Activated naive CD4-positive, alpha-beta T cell treated with anti-CD3 and anti-CD28 coated beads for 36 hours (primary cell): ENCODE results near the gene ABHD5. TPM values are rescaled to one million over a fixed set of nuclear protein-coding genes. Genes with fewer than 3 reads are reported as not detected.

Experiments
- CTCF ChIA-PET: fragments of 350-600 bp; sonication (Branson Sonifier 250); formaldehyde crosslinking; loops from one replicate; lab custom pipeline; 2021; ENCODE audit warnings: antibody characterized with exemption; lab: Charles Lee
- DNase-seq: peaks from one replicate; pipeline ENCODE4 v3.0.0-alpha.2; 2020
- H3K27ac Mint-ChIP-seq: one replicate; pipeline ENCODE4 v1.8.0; 2021; ENCODE audit warnings: mild to moderate bottlenecking, mixed read lengths
- H3K27me3 Mint-ChIP-seq: one replicate; pipeline ENCODE4 v1.8.0; 2021; ENCODE audit warnings: low read depth, mixed read lengths
- H3K36me3 Mint-ChIP-seq: one replicate; pipeline ENCODE4 v1.8.0; 2021; ENCODE audit warnings: low read depth, mixed read lengths
- H3K4me1 Mint-ChIP-seq: one replicate; pipeline ENCODE4 v1.8.0; 2021; ENCODE audit warnings: low read depth, mixed read lengths
- H3K4me3 Mint-ChIP-seq: one replicate; pipeline ENCODE4 v1.8.0; 2021; ENCODE audit warnings: mild to moderate bottlenecking, moderate library complexity, mixed read lengths
- H3K9me3 Mint-ChIP-seq: one replicate; pipeline ENCODE4 v1.8.0; 2021; ENCODE audit warnings: mixed read lengths
- intact Hi-C: fragments of 100-400 bp; cut with micrococcal nuclease; formaldehyde crosslinking; loops from one replicate; pipeline ENCODE4 v1.15.1; 2023
- total RNA-seq, 2 experiments: library from RNA; stranded (reverse); gene quantifications; one replicate each; pipeline ENCODE4 v1.2.3, GENCODE V29; 2021

ABHD5 gene
- total RNA-seq, 2 experiments from 2014 or later: 9.4 to 11.0 TPM

DNA sequence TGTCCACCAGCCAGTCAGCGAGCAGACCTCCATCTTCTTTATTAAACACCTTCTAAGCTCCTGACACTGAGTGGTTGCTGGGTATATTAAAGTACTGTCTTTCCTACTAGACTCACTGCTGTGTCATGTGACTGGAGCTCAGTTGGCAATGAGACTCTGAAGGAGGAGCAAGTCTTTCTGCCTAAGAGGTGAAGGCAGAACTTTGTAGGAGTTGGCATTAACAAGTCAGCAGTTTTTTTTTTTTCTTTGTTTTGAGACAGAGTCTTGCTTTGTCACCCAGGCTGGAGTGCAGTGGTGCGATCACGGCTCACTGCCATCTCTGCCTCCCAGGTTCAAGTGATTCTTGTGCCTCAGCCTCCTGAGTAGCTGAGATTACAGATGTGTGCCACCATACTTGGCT is 62.2 kb downstream of the ABHD5 start:
- DNase-seq: no peak
- Mint-ChIP-seq H3K27ac (no peak overlapping the region), H3K36me3 (no peaks in the 10 kb centered on the region), H3K9me3 (no peaks in the 10 kb centered on the region), H3K4me3 (no peak overlapping the region), H3K4me1 (peaks cover 33% of the 10 kb centered on the region), H3K27me3 (no peaks in the 10 kb centered on the region)
- intact Hi-C loops: loop anchor here (10.0 kb wide), 1 partner anchor 128 kb away; the partner anchor contains the start of gene ANO10
- CTCF ChIA-PET: interaction anchor here (0.6 kb wide), 1 partner anchor 25 kb away, joined by 5 read pairs; no protein-coding TSS in a partner anchor

GRCh38 chr3:43753741-43754715 is 63.3 kb downstream of the ABHD5 start:
- Mint-ChIP-seq H3K36me3 (no peaks in the 10 kb centered on the region), H3K27me3 (no peaks in the 10 kb centered on the region), H3K9me3 (no peaks in the 10 kb centered on the region), H3K4me1 (peaks cover 40% of the 10 kb centered on the region), H3K4me3 (no peak overlapping the region), H3K27ac (no peak overlapping the region)
- CTCF ChIA-PET: interaction anchor here (0.6 to 0.7 kb wide), 2 partner anchors 15 to 27 kb away, joined by 3 to 4 read pairs; no protein-coding TSS in a partner anchor
- no peak for DNase-seq
- intact Hi-C loops: loop anchor here (2.0 to 10.0 kb wide), 2 partner anchors 53 to 129 kb away; partner anchors contain the start of gene ANO10

- CTCF ChIA-PET: interaction anchor here (0.8 to 1.7 kb wide), 3 partner anchors 13 to 794 kb away, joined by 3 read pairs; no protein-coding TSS in a partner anchor
These were observed 64.9 kb downstream of the ABHD5 start for GRCh38 chr3:43755516-43756200.

GRCh38 chr3:43757666-43758321 is 67.1 kb downstream of the ABHD5 start:
- no peak overlapping the region for H3K27ac Mint-ChIP-seq
- CTCF ChIA-PET: no interaction called here
- H3K9me3 Mint-ChIP-seq: no peaks in the 10 kb centered on the region
- no peaks in the 10 kb centered on the region for H3K36me3 Mint-ChIP-seq
- no peaks in the 10 kb centered on the region for H3K27me3 Mint-ChIP-seq
- no peak for DNase-seq
- peaks cover 47% of the 10 kb centered on the region for H3K4me1 Mint-ChIP-seq
- intact Hi-C loops: loop anchor here (2.0 to 10.0 kb wide), 3 partner anchors 133 to 595 kb away; partner anchors contain the start of gene ANO10
- no peak overlapping the region for H3K4me3 Mint-ChIP-seq

More at GRCh38 chr3:43755516-43756200, 64.9 kb downstream of the ABHD5 start:
- Mint-ChIP-seq H3K36me3 (no peaks in the 10 kb centered on the region), H3K9me3 (no peaks in the 10 kb centered on the region), H3K27ac (peak overlapping the region; percentile 17), H3K4me1 (peaks cover 47% of the 10 kb centered on the region), H3K4me3 (no peak overlapping the region), H3K27me3 (no peaks in the 10 kb centered on the region)
- intact Hi-C loops: loop anchor here (1.0 to 10.0 kb wide), 4 partner anchors 55 to 213 kb away; partner anchors contain the start of genes ABHD5 and ANO10
- peak; percentile 59 for DNase-seq

DNA sequence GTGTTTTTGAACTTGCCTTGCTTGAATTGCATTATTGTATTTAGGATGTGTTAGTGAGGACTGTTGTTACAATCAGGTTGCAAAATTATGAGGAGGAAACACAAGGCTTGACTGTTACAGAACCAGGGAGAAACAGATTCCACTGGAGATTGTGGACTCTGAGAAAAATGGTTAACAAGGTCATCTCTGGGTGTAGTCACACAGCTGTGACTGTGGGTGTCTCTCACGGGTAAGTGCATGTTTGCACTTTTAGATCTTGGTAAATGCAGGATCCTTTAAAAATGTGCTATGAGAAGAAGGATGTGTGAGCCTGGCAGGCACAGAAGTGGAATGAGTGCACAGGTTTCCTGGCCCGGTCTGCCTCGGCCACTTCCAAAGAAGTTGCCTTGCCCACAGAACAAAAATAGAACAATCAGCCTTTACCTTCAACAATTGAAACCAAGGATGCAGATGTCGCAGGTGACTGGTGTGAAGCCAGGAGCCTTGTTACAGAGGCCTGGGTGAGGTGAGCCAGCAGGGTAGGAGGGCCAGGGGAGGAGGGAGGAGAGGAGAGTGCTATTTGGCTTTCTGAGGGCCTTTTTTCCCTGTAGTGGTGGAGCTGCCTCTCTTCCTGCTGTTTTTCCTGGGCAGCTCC is 68.0 kb downstream of the ABHD5 start:
- intact Hi-C loops: loop anchor here (2.0 to 10.0 kb wide), 3 partner anchors 134 to 596 kb away; partner anchors contain the start of gene ANO10
- DNase-seq: no peak
- Mint-ChIP-seq H3K4me1 (peaks cover 46% of the 10 kb centered on the region), H3K36me3 (no peaks in the 10 kb centered on the region), H3K4me3 (no peak overlapping the region), H3K27ac (no peak overlapping the region), H3K9me3 (no peaks in the 10 kb centered on the region), H3K27me3 (no peaks in the 10 kb centered on the region)
- CTCF ChIA-PET: interaction anchor here (1.1 to 2.6 kb wide), 2 partner anchors 10 to 223 kb away, joined by 3 to 11 read pairs; no protein-coding TSS in a partner anchor

DNA sequence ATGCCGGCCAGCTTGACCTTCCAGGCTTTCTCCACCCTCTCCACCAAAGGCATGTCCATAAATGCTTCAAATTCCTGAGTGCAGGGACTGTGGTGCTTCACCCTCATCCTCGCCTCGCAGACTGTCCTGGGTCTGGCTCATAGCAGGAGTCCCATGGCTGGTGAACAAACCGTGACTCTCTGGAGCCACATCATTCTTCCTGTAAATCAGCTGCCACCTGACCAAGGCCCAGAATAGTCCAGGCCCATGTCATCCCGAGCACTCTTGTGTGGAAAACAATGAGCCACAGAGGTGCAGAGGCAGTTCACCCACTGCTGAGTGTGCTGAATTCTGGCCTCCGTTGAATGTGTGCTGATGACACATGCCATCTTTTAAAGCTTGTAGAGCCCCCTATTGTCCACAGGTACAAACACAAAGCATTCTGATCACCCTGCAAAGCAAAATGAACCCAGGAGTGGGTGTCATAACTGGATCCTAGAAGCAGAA is 68.6 kb downstream of the ABHD5 start:
- Mint-ChIP-seq H3K27me3 (no peaks in the 10 kb centered on the region), H3K36me3 (no peaks in the 10 kb centered on the region), H3K9me3 (no peaks in the 10 kb centered on the region), H3K4me3 (no peak overlapping the region), H3K4me1 (peaks cover 46% of the 10 kb centered on the region), H3K27ac (no peak overlapping the region)
- intact Hi-C loops: loop anchor here (2.0 to 10.0 kb wide), 3 partner anchors 135 to 597 kb away; partner anchors contain the start of gene ANO10
- CTCF ChIA-PET: interaction anchor here (0.9 to 2.6 kb wide), 3 partner anchors 9 to 224 kb away, joined by 3 to 11 read pairs (median 3); no protein-coding TSS in a partner anchor
- DNase-seq: peak; percentile 17

DNA sequence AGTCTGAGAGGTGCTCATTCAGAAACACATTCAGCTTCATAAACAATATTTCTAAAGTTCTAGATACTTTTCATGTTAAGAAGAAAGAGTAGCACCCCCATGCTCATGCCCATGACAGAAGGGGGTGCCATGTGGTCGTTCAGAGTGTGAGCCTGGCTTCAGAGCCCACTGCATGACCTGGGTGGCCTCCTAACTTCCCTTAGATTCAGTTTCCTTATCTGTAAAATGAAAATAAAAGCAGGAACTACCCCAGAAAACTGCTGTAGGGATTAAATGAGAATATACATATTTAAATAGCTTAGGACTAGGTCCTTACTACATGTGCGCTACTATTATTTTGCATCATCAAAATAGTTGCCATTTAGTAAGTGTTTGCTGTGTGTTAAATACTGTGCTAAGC is 69.2 kb downstream of the ABHD5 start:
- no peak overlapping the region for H3K4me3 Mint-ChIP-seq
- intact Hi-C loops: loop anchor here (1.0 to 10.0 kb wide), 4 partner anchors 16 to 597 kb away; partner anchors contain the start of gene ANO10
- no peaks in the 10 kb centered on the region for H3K36me3 Mint-ChIP-seq
- DNase-seq: no peak
- H3K27me3 Mint-ChIP-seq: no peaks in the 10 kb centered on the region
- CTCF ChIA-PET: interaction anchor here (0.9 to 2.6 kb wide), 2 partner anchors 9 to 96 kb away, joined by 3 to 11 read pairs; no protein-coding TSS in a partner anchor
- H3K9me3 Mint-ChIP-seq: no peaks in the 10 kb centered on the region
- H3K27ac Mint-ChIP-seq: no peak overlapping the region
- peaks cover 41% of the 10 kb centered on the region for H3K4me1 Mint-ChIP-seq

GRCh38 chr3:43760938-43761337 is 70.2 kb downstream of the ABHD5 start:
- H3K27ac Mint-ChIP-seq: no peak overlapping the region
- no peaks in the 10 kb centered on the region for H3K36me3 Mint-ChIP-seq
- no peaks in the 10 kb centered on the region for H3K9me3 Mint-ChIP-seq
- intact Hi-C loops: loop anchor here (1.0 kb wide), 1 partner anchor 17 kb away; no protein-coding TSS in a partner anchor
- DNase-seq: no peak
- CTCF ChIA-PET: interaction anchor here (2.6 kb wide), 1 partner anchor 8 kb away, joined by 11 read pairs; no protein-coding TSS in a partner anchor
- H3K4me3 Mint-ChIP-seq: no peak overlapping the region
- H3K4me1 Mint-ChIP-seq: peaks cover 31% of the 10 kb centered on the region
- H3K27me3 Mint-ChIP-seq: no peaks in the 10 kb centered on the region

GRCh38 chr3:43762451-43762850 is 71.7 kb downstream of the ABHD5 start:
- no peak for DNase-seq
- H3K4me1 Mint-ChIP-seq: peaks cover 19% of the 10 kb centered on the region
- no peaks in the 10 kb centered on the region for H3K9me3 Mint-ChIP-seq
- no peaks in the 10 kb centered on the region for H3K36me3 Mint-ChIP-seq
- H3K4me3 Mint-ChIP-seq: no peak overlapping the region
- H3K27me3 Mint-ChIP-seq: no peaks in the 10 kb centered on the region
- CTCF ChIA-PET: no interaction called here
- intact Hi-C loops: no loop called here
- H3K27ac Mint-ChIP-seq: no peak overlapping the region

DNA sequence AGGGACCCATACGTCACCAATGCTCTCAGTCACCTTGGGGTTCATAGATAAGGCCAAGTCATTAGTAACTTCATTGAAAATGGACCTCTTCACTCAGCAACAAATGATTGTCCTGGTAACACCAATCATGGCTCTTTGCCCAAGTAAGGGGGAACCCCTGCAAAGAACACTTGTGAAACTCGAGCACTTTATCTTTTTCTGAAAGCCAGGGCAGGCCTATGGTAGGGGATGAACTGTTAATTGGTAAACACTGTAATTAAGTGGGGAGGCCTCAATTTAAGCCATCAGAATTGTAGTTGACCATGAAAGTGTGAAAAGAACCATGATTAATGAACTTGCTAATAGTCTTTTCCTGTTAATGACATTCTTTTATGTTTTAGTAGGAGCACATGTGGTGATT is 73.3 kb downstream of the ABHD5 start:
- intact Hi-C loops: no loop called here
- no peaks in the 10 kb centered on the region for H3K36me3 Mint-ChIP-seq
- DNase-seq: no peak
- CTCF ChIA-PET: no interaction called here
- no peaks in the 10 kb centered on the region for H3K9me3 Mint-ChIP-seq
- no peak overlapping the region for H3K27ac Mint-ChIP-seq
- peaks cover 8% of the 10 kb centered on the region for H3K4me1 Mint-ChIP-seq
- peaks cover 3% of the 10 kb centered on the region for H3K27me3 Mint-ChIP-seq
- H3K4me3 Mint-ChIP-seq: no peak overlapping the region

- no peak overlapping the region for H3K4me3 Mint-ChIP-seq
- no peak for DNase-seq
- H3K4me1 Mint-ChIP-seq: peaks cover 8% of the 10 kb centered on the region
- no peak overlapping the region for H3K27ac Mint-ChIP-seq
- H3K36me3 Mint-ChIP-seq: no peaks in the 10 kb centered on the region
- intact Hi-C loops: no loop called here
- CTCF ChIA-PET: no interaction called here
- peaks cover 6% of the 10 kb centered on the region for H3K27me3 Mint-ChIP-seq
- H3K9me3 Mint-ChIP-seq: no peaks in the 10 kb centered on the region
These were observed 73.7 kb downstream of the ABHD5 start for GRCh38 chr3:43764471-43764870.
